GM10847 (cell line): ENCODE results near the gene TRIM36.

Source experiments
- POLR2A ChIP-seq: IDR thresholded peaks from 2 replicates; pipeline ENCODE4 v1.6.1; 2011; ENCODE audit not compliant: insufficient read length; ENCODE audit errors: extremely low read depth

Gene TRIM36

DNA sequence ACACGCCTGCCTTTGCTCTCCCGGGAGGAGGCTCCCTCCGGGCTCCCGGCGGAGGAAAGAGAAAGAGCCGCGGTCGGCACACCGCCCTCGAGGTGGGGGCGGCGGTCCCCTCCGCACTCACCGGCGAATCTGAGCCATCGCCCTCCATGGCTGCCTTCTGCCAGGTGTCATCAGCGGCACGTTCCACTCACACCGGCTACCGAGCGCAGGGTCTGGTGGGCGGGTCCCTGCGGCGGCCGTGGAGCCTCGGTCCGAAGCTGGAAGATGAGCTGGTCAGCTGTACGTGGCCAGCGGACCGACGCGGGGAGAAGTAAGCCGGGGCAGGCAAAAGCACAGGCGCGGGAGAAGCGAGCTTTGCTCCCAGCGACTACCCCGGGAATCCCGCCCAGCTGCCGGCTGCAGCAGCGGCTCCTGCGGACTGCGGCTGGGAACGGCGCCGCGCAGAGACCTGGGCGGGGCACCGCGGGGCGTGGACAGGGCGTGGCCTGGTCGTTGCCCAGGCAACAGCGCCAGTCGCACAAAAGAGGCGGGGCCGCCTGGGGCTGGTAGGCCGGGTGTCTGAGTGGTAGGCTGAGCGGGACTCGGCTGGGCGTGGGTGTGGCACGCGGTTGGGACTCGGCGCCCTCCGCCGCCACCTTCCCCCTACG is at the start of gene TRIM36:
Gene TRIM36, minus strand, starts transcription at position 422 of the 647 bp plus-strand sequence. Its CDS starts 274 bp downstream, at position 148.
- no peak for TF ChIP-seq POLR2A

DNA sequence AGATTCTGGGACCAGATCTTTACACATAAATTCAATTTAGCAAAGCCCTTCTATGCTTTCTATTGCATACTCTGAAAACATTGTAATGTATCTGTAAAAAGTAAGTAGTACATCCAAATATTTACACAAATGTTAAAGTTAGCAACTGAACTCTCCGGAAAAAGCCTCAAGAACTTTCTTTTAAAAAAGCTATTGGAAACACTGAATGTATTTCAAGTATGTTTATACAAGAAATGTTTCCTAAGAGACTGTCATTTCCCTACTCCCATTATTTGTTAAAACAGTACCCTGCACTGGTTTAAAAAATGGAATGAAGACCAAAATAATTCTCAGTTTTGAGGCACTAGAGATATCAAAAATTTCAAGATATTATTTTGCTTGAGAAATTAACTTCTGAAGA is 44.8 kb upstream of the TRIM36 start:
- no peak for TF ChIP-seq POLR2A

DNA sequence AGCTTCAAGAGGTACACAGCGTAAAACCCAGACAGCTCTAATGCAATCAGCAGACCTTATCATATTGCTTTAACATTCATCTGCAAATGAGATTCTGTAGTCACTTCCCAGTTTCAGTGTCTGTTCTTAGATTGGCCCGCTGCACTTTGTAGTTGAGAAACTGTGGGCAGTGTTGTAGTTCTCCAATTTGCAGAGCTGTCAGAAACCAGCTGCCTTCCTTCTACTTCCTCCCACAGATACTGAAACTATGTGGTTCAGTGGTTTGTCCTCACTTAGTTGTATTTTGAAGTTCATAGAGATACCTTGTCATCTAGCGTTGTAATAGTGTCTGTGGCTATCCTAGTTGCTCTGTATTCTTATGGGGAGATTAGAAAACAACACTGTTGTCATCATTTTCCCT is 39.6 kb upstream of the TRIM36 start:
- no peak for TF ChIP-seq POLR2A

GRCh38 chr5:115202952-115203351 is 33.2 kb upstream of the TRIM36 start:
- TF ChIP-seq POLR2A: no peak

GRCh38 chr5:115196161-115196560 is 26.5 kb upstream of the TRIM36 start:
- no peak for TF ChIP-seq POLR2A

DNA sequence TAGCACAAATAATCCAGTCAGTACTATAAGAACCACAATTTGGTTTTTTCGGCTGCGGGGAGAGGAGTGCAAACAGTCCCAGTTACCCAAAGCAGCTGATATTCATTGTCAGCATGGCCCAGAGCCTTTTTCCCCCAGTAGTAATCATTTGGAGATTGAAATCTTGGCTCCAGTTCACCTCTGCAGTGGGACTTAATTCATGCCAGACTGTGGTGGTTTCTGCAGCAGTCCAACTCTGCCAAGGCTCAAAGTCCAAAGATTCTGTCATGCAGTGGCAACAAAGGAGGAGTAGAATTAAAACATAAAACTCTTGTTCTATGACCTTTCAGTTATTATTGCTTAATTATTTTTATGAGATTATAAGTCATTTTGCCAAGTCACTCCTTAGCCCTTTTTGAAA is 25.0 kb upstream of the TRIM36 start:
- TF ChIP-seq POLR2A: no peak

GRCh38 chr5:115193295-115193694 is 23.6 kb upstream of the TRIM36 start:
- TF ChIP-seq POLR2A: no peak

GRCh38 chr5:115192098-115192497 is 22.4 kb upstream of the TRIM36 start:
- no peak for TF ChIP-seq POLR2A

DNA sequence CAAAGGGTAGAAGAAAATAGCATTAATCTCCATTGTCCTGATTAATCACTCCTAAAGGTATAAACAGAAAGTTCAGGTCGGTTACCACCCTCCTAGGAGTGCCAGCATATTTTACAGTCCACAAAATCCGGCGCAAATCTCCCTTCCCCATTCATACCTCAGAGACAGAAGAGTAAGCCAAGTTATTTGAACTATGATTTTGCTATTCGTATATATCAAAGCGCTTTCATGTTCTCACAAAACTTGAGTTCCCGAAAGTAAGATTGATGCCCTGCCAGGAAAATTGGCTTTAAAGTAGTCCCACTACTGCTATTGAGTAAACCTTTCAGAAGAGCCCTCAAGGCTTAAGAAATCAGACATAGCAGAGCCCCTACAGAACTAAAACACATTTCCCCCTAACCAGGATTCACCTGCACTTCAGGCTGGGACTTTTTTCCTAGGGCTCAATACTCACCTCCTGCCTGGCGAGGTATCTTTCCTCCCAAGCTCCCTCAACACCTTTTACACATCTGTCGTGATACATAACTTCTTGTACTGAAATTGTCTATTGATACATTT is 21.8 kb upstream of the TRIM36 start:
- TF ChIP-seq POLR2A: no peak

- no peak for TF ChIP-seq POLR2A
Measured at GRCh38 chr5:115190388-115190787, 20.7 kb upstream of the TRIM36 start.

- TF ChIP-seq POLR2A: no peak
Measured at GRCh38 chr5:115189866-115190265, 20.2 kb upstream of the TRIM36 start.

GRCh38 chr5:115186794-115187193 is 17.1 kb upstream of the TRIM36 start:
- TF ChIP-seq POLR2A: no peak

- no peak for TF ChIP-seq POLR2A
Measured at GRCh38 chr5:115184770-115185169, 15.1 kb upstream of the TRIM36 start.

GRCh38 chr5:115181757-115182156 is 12.0 kb upstream of the TRIM36 start:
- TF ChIP-seq POLR2A: no peak

GRCh38 chr5:115180165-115180709 is 10.5 kb upstream of the TRIM36 start:
- TF ChIP-seq POLR2A: no peak

GRCh38 chr5:115179394-115180164 is 9.9 kb upstream of the TRIM36 start:
- TF ChIP-seq POLR2A: no peak
